MM.1S (cell line): Measurements from ENCODE around the gene HNRNPDL.

Experiments
- EZH2 ChIP-seq: fragments of 300-600 bp; sonication (generic); optimal IDR thresholded peaks from 2 replicates; pipeline ENCODE3; 2017; ENCODE audit warnings: low read depth, mild to moderate bottlenecking, antibody characterized with exemption, low read length, mixed read lengths
- EZH2phosphoT487 ChIP-seq: fragments of 300-600 bp; sonication (generic); IDR thresholded peaks from 2 replicates; pipeline ENCODE4 v1.6.1; 2018; ENCODE audit warnings: antibody characterized with exemption, low read length
- TF ChIP-seq, protein P1 (sequence below): fragments of 300-600 bp; sonication (generic); IDR thresholded peaks from 2 replicates; pipeline ENCODE4 v1.5.1; 2016; ENCODE audit warnings: antibody characterized with exemption, low read length, mixed read lengths

DNA sequence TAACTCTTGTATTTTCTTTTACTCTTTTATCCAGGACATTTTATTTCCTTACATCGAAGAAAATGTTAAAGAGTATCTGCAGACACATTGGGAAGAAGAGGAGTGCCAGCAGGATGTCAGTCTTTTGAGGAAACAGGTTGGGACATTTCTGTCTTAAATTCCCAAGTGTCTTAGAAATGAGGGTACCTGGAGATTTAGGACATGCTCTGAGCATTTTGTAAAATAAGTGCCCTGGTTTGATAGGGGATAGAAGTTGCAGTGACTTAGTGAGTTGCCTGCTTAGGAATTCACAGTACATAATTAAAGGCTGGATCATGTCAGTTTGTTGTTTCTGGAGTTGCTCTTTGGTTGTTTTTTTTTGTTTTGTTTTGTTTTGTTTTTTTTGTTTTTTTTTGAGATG, 17.6 kb upstream of the HNRNPDL start:
- TF ChIP-seq, protein P1, sequence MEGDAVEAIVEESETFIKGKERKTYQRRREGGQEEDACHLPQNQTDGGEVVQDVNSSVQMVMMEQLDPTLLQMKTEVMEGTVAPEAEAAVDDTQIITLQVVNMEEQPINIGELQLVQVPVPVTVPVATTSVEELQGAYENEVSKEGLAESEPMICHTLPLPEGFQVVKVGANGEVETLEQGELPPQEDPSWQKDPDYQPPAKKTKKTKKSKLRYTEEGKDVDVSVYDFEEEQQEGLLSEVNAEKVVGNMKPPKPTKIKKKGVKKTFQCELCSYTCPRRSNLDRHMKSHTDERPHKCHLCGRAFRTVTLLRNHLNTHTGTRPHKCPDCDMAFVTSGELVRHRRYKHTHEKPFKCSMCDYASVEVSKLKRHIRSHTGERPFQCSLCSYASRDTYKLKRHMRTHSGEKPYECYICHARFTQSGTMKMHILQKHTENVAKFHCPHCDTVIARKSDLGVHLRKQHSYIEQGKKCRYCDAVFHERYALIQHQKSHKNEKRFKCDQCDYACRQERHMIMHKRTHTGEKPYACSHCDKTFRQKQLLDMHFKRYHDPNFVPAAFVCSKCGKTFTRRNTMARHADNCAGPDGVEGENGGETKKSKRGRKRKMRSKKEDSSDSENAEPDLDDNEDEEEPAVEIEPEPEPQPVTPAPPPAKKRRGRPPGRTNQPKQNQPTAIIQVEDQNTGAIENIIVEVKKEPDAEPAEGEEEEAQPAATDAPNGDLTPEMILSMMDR = no peak
- no peak for TF ChIP-seq EZH2phosphoT487
- no peak for TF ChIP-seq EZH2
